HG02763 (cell line): Measurements from ENCODE around the gene PPM1E.

ENCODE experiments used
- ATAC-seq: cut with Tn5 transposase; IDR thresholded peaks from one replicate; pipeline ENCODE4 v1.9.1; 2021; ENCODE audit warnings: mild to moderate bottlenecking, moderate library complexity; ENCODE audit not compliant: unreplicated experiment

The PPM1E gene

GRCh38 chr17:59028328-59028727 lies 272.7 kb downstream of the PPM1E start:
- no peak for ATAC-seq

GRCh38 chr17:59030811-59031210 lies 275.2 kb downstream of the PPM1E start:
- no peak for ATAC-seq
